Left forelimb (tissue), 1 donor: ENCODE results near the gene HAUS7.

Source experiments
- DNase-seq: peaks from one replicate; pipeline ENCODE4 v3.0.0-alpha.2; 2018; ENCODE audit warnings: low spot score

Gene HAUS7

GRCh38 chrX:153455571-153455970 is 14.8 kb downstream of the HAUS7 start:
- DNase-seq: no peak

- DNase-seq: no peak
Measured at GRCh38 chrX:153454901-153455550, 15.3 kb downstream of the HAUS7 start.

DNA sequence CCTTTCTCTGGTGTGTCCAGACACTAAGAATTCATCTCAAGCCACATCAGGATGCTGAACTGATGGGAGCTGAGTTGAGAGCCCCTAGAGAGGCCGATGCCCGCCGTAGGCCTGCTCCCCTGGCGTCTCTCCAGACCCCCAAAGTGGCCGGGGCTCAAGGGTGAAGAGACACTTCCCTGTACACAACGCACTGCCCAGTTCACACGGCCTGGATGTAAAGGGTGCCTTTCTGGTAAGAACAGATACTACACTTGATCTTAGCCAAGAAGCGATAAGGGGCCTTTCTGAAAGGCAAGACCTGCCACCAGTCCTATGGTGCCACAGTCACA is 19.5 kb downstream of the HAUS7 start:
- DNase-seq: no peak

GRCh38 chrX:153450114-153450948 is 20.0 kb downstream of the HAUS7 start:
- DNase-seq: no peak

GRCh38 chrX:153449368-153450113 is 20.8 kb downstream of the HAUS7 start:
- no peak for DNase-seq

DNA sequence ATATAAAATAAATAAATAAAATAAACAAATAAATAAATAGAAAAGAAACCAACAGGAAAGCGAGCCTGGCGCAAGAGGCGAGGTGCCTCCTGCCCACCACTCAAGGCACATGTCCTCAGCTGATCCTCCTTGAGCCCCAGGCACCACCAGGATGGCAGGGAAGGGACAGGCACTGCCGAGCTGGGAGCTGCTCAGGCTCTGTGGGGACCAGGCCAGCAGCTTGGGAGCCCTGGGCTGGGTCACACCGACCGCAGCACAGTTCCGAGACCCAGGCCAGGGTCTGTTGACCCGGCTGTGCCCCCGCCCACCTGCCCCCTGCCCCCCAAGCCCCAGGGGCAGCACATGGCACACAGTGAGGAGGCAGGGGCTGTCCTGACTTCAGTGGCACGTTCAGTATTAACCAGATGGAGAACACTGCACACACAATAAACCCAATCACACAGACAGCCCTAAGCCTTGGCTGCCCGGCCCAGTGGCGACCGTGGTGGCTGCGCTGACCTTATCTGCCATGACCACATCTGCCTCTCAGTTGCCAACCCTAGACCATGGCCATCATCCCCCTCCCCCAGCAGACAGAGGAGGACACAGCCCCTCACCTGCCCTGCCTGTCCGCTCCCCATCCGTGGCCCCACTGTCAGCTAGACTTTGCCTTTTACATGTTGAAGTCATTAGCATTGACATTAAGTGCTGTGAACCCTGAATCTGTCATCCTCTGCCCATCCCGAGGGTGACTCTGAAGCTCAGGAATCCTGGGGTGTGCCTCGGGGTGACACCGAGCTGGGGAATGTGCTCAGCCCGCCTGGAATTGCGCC is 21.6 kb downstream of the HAUS7 start:
- no peak for DNase-seq

- DNase-seq: no peak
Measured at GRCh38 chrX:153447581-153447960, 22.8 kb downstream of the HAUS7 start.

DNA sequence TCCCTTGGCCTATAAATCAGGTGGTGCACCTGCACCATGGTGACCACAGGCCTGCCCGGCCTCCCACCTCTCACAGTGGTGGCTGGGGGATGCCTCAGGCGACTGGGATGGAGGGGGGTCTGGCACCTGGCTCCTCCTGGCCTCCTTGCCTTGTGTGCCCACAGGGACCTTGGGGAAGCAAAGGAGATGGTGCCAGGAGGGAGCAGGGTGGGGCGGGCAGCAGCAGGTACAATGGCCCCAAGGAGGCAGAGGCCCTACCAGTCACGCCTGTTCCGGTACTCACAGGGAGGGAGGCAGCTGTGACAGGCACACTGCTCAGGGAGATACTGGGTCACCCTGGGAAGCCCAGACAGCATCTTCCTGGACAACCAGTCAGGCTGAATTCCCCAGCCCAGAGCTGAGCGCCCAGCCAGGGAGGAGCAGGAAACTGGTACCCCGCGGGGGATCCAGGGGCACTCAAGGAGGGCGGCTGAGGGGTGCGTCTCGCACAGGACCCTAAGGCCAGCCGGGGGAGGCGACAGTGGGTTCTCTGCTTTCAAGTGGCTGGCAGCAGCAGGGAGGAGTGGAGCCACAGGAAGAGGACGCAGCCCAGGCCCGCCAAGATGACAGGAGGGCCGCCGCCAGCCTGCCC is 23.3 kb downstream of the HAUS7 start:
- no peak for DNase-seq

- DNase-seq: no peak
Measured at GRCh38 chrX:153446636-153446936, 23.8 kb downstream of the HAUS7 start.

DNA sequence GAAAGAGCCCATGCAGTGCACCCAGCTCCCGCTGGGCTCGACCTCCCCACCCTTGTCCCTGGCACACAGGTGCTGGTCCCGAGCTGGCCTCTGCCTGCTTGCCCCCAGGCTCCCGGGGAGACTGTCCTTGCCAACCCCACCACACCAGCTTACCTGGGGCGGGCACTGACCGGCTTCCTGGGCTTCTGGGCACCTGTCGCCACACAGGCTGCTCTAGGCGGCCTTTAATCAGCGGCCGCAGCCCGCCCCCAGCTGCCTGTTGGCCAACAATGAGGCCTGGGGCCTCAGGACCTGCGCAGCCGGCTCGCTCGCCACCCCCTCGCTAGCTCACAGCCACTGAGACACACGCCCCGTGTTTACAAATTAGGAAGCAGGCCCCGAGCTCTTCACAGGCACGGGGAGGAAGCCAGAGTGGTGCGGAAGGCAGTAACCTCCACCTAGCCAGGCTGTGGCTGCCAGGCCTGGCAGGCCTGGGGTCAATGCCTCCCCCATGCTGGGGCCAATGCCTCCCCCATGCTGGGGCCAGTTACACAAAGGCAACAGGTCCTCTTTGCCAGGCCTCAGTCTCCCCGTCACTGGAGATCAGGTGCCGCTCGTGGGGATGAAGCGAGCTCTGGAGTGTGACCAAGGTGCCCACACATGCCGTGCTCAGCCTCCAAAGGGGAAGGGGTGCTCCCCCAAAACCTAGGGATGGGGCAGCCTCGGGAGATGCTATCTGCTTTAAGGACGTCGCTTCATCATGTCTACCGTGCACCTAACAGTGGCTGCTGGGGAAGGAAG is 24.3 kb downstream of the HAUS7 start, which contains the start of gene TREX2:
Gene TREX2, minus strand, starts transcription at position 201 of the 780 bp plus-strand sequence. CDS start 626 bp downstream, outside the sequence.
- no peak for DNase-seq

DNA sequence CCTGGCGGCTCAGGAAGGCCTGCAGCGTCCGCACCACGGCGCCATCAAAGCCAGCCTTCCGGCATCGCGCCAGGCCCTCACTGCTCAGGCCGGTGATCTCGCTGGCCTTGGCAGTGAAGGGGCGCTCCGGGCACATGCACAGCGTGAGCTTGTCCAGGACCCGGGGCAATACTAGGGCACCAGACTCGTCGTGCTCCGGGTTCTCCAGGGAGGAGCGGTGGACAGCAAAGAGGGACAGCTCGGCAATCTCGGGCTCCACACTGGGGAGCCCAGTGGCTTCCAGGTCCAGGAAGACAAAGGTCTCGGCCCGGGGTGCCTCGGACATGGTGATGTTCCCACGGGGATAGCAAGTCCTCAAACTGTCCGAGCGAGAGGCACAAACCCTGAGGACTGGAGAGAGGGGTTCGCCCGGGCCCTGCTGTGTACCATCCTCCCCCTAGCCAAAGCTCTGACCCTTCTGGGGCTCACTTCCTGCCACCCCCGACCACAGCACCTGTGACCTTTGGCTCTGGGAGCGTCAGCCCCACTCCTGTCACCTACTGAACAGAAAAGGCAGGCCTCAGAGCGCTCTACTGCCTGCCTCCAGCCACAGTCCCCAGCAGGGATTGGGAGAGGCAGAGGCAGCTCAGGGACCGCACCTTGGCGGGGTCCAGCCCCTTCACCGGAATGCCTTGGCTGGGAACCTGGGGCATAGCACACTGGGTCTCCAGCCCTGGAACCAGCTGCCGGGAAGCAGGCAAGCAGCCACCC is 25.1 kb downstream of the HAUS7 start:
- no peak for DNase-seq

DNA sequence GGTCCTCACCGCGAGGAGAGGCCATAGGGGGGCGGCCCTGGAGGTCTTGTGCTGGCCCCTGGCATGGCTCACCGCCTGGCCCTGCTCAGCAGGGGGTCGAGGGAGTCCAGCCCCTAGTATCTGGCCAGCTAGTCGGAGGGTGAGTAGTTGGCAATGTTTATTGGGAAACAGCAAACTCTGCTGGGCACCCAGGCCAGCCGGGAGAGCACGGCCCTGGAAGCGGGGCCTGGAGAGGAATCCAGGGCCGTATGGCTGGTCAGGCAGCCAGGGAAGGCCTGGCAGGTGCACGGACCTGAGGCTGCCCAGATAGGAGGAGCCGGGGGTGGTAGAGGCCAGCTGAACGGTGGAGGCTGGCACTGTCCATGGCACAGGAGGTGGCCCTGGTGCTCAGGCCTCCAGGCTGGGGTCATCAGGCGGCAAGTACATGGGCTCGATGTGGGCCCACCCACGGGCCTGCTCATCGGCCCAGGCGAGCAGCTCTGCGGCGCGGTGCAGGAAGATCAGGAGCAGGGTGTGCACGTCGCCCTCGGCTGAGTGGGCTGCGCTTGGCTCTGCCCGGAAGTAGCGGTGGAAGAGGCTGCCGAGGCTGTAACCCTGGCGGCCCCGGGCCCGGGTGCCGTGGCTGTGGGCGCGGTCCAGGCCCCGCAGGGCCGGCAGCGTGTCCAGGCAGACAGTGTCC is 25.9 kb downstream of the HAUS7 start:
- no peak for DNase-seq

DNA sequence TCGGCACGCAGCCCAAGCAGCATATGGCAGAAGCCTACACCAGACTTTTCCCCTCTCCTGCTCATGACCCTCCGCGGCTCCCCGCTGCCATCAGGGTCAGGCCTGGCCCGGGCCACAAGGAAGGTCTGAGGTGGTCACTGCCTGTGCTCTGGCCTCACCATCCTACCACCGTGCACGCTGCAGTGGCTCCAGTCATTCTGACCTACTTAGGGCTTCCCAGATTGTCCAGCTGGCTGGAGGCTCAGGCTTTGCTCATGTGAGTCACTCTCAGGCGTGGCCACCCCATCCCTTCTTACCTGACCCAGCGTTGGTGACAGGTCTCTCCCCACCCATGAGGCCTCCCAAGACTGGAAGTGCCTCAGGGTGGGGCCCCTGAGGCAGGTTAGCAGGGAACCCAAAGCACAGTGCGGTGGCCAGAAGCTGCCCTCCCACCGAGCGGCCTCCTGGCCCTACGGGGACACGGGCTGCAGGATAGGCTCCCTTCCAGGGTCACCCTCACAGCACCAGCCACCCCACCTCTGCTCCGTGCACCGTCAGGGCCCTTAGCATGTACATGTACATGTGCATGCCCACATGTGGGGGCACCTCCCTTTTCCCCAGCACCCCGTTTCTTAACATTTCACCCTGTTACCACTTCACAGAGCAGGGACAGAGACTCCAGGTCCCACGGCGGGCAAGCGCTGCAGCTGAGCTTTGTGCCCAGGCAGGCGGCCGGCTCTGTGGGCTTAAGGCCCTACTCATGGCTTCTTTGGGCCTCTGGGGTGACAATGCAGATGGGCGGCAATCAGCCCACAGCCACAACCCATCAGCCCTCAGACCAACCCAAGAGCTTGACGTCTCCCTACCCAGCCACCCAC is 26.7 kb downstream of the HAUS7 start:
- no peak for DNase-seq

- no peak for DNase-seq
Measured at GRCh38 chrX:153442463-153442862, 27.9 kb downstream of the HAUS7 start.

DNA sequence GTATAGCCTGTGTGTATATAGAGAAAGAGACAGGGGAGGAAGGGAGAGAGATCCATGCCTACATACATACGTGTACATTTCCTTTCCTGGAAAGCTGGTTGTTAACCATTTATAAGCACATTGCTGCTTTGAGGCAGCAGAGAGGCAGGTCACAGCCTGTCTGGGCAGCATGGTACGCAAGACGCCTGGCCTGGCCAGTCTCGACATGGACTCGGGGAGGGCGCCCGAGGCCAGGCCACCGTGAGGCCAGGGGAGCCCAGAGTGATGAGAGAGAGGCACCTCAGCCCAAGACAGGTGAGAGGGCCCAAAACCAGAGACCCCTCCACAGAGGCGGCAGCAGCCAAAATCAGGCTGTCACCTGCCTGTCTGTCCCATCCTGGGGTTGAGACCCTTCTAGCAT is 28.4 kb downstream of the HAUS7 start:
- DNase-seq: no peak

DNA sequence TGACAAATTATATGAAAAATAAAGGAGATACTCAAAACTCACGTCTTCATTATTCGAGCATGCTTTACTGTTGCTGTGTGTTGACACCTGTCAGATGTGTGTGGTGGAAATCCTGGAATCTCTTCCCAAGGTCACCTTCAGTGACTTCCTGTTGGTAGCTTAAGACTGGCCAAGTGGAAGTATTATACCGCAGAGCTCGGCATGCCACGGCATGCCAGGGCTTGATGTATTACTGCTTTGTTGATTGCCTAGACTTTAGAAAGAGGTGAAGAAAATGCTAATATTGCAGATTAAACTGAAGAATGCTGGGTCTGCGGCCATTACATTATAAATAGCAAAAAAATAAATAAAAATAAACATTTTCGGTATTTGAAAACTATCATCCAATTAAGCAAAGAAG is 29.1 kb downstream of the HAUS7 start:
- no peak for DNase-seq

DNA sequence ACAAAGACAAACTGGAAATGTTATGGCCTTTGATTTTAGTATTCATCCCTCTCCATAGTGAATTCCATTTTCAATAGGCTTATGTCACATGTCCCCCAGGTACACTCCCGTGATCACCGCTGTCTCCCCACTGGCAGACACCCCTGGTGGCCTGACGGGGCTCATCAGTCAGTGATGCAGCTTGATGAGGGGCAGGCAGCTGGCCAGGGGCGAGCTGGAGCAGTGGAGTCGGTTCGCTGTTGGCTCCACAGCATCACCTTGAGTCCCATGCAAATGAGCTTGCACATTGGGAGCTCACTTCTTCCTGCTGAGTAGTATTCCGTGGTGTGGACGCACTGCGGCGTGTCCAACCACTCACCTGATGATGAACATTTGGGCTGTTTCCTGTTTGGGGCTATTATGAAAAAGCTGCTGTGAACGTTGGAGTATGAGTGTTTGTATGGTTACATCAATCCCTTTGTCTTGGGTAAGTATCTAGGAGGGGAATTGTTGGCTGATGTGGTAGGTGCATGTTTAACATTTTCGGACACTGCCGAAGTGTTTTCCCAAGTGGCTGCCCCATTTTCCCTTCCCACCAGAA is 29.7 kb downstream of the HAUS7 start:
- DNase-seq: no peak

DNA sequence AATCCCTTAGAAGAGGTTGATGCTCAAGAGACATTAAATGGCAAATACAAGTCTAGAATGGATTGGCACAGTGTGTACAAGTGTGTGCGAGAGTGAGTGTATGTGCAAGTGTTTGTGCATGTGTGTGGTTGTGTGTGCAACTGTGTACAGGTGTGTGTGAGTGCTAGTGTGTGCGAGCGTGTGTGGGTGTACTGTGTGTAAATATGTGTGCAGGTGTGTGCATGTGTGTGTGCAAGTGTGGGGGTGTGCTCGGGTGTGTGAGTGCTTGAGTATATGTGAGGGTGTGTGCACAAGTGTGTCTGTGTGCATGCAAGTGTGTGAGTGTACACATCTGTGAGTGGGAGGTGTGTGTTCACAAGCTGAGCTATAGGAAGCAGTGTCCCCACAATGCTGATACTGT is 30.4 kb downstream of the HAUS7 start:
- no peak for DNase-seq
